ENCODE data around the gene NUDT3. TPM values are rescaled to one million over a fixed set of nuclear protein-coding genes. Genes with fewer than 3 reads are reported as not detected.

The NUDT3 gene
- total and polyA plus RNA-seq, 2 experiments from 2014 or later, result 8.1 to 11.5 TPM

DNA sequence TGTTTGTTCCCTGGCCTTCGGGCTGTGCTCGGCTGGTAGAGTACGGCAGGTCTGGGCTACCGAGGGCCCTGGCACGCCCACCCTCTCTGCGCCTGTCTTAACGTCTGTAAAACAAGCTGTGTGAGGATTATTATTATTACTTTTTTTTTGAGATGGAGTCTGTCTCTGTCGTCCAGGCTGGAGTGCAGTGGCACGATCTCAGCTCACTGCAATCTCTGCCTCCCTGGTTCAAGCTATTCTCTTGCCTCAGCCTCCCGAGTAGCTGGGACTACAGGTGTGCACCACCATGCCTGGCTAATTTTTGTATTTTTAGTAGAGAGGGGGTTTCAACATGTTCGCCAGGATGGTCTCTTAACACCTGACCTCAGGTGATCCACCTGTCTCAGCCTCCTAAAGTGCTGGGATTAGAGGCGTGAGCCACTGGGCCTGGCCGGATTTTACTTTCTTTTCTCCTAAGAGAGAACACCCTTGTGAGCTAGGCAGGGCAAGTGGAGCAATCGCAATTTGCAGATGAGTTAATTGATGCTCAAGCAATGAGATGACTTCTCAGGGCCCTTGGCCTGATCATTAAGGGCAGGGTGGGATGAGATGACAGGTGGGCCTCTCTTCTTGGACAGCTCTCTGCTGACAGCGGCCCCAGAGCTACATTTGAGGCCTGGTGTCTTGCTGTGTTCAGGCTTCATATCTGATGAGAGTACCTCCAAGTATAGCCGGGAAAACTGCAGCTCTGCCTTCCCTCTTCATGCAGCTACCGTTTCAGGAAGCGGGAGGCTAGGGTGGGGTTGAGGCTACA lies 142.8 kb downstream of the NUDT3 start:
- Histone ChIP-seq H3K4me3 (peak overlapping the region; percentile 83), H3K4me1 (ENCODE audit: insufficient read depth) (peaks cover 8% of the 10 kb centered on the region; the same call in 1 of the 2 replicates), H3F3A (ENCODE audit: insufficient read depth) (peaks cover 3% of the 10 kb centered on the region; the same call in 1 of the 2 replicates), H3K9me3 (ENCODE audit: low read depth) (no peaks in the 10 kb centered on the region), H4K20me1 (ENCODE audit: insufficient read depth) (no peaks in the 10 kb centered on the region), H2AFZ (peak overlapping the region; percentile 87), H3K4me2 (ENCODE audit: unreplicated experiment) (peak overlapping the region; percentile 75), H3K27me3 (replicated peaks; ENCODE audit: insufficient read depth) (no peaks in the 10 kb centered on the region), H3K79me2 (ENCODE audit: insufficient read depth) (peaks cover 19% of the 10 kb centered on the region), H3K9ac (peak overlapping the region; percentile 88), H3K9me2 (ENCODE audit: insufficient read depth) (no peaks in the 10 kb centered on the region), H3K36me3 (ENCODE audit: low read depth) (no peaks in the 10 kb centered on the region), H3K27ac (peak overlapping the region; percentile 62)
- no peak for DNase-seq
- TF ChIP-seq EZH2phosphoT487 (IDR thresholded peaks at IDR 0.05; ENCODE audit: insufficient read depth, low read depth) (no peak), EZH2 (IDR thresholded peaks at IDR 0.05; ENCODE audit: insufficient read depth, poor library complexity, severe bottlenecking) (no peak)
- whole genome bisulfite sequencing, 2 experiments (ENCODE audit: low coverage in 1 of 2, low lambda C conversion rate in 2 of 2, missing lambda C conversion rate in 2 of 2), result 39% methylated on average over 17 to 18 of the region's 18 CpGs
- in situ Hi-C loops (cut with MboI), result loop anchor here (10.0 kb wide), 2 partner anchors 135 to 165 kb away; no protein-coding TSS in a partner anchor

DNA sequence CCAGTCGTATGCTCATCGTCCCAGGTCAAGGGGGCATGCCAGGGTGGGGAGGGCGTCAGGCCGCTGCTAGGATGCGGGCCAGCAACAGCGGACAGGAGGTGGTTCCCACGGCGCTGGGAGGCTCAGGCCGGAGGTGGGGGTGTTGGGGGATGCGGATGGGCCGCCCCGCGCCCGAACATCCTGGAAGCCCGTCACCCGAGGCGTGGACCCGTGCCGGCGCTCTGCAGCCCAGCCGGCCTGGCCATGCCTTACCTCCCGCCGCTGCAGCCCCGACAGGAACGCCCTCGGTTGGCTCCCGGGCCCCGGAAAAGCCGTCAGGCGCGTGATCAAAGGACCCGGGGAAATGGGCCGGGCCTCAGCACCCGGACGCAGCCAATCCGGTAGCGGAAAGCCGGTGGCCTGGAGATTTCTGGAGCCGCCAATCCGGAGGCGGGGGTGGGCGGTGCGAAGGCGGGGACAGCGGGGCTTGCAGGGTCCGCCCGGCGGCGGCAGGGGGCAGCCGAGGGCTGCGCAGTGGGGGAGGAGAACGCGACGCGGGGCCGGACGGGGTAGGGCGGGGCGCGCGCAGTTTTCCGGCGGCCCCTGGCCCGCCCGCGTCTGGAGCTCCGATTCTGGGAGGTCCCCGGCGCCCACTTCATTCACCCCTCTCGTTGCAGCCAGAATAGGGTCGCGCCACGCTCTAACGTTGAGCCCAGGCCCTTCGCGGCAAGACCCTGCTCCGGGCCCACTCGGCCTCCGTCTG lies 143.6 kb downstream of the NUDT3 start, which contains the start of gene SMIM29:
TSS of gene SMIM29 (minus strand) at position 280 of the 742 bp plus-strand sequence. CDS start 1,215 bp downstream, outside the sequence.
- TF ChIP-seq EZH2phosphoT487 (IDR thresholded peaks at IDR 0.05; ENCODE audit: insufficient read depth, low read depth) (no peak), EZH2 (IDR thresholded peaks at IDR 0.05; ENCODE audit: insufficient read depth, poor library complexity, severe bottlenecking) (no peak)
- Histone ChIP-seq H3K27ac (peak within 1 kb of the TSS; percentile 65), H3K9me3 (ENCODE audit: low read depth) (no peaks in the 10 kb centered on the region), H3K4me2 (ENCODE audit: unreplicated experiment) (peak within 1 kb of the TSS; percentile 89), H3F3A (ENCODE audit: insufficient read depth) (peaks cover 3% of the 10 kb centered on the region; the same call in 1 of the 2 replicates), H3K36me3 (ENCODE audit: low read depth) (no peaks in the 10 kb centered on the region), H2AFZ (peak within 1 kb of the TSS; percentile 87), H3K79me2 (ENCODE audit: insufficient read depth) (peaks cover 19% of the 10 kb centered on the region), H3K9ac (peak within 1 kb of the TSS; percentile 88), H3K4me1 (ENCODE audit: insufficient read depth) (peaks cover 16% of the 10 kb centered on the region), H3K9me2 (ENCODE audit: insufficient read depth) (no peaks in the 10 kb centered on the region), H4K20me1 (ENCODE audit: insufficient read depth) (no peaks in the 10 kb centered on the region), H3K27me3 (replicated peaks; ENCODE audit: insufficient read depth) (no peaks in the 10 kb centered on the region), H3K4me3 (peak within 1 kb of the TSS; percentile 83)
- WGBS, 2 experiments (ENCODE audit: low coverage in 1 of 2, low lambda C conversion rate in 2 of 2, missing lambda C conversion rate in 2 of 2), result 1 to 2% methylated on average over 46 to 76 of the region's 79 CpGs
- DNase-seq, result peak; percentile 97
- in situ Hi-C loops (cut with MboI), result no loop called here

DNA sequence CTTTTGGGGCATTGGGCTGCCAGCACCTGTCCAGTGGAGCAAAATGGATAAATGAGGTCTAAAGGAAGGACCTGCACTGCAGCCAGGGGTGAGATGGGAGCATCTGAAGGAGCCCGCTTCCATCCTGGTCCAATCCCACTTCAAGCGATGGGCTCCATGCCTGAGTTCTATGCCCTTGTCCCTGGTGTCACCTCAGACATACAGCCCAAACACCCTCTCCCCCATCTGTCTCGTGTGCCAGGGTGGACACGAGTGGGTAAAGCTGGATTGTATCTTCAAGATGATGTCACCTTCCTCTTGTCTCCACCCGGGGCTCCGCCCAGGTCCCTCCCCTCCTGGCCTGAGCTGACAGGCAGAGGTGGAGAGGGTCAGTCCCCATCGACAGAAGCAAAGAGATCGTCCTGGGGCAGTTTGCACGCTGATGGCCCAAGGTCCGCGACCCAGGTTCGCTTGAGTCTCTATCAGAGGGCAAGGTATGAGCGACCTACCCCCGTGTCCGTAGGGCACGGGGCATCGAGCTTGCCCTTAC lies 144.2 kb downstream of the NUDT3 start:
- peak; percentile 72 for DNase-seq
- peak overlapping the region; percentile 65 for H3K27ac ChIP-seq
- H3K27me3 ChIP-seq (replicated peaks; ENCODE audit: insufficient read depth), result no peaks in the 10 kb centered on the region
- H3K36me3 ChIP-seq (ENCODE audit: low read depth), result no peaks in the 10 kb centered on the region
- H3K9me2 ChIP-seq (ENCODE audit: insufficient read depth), result no peaks in the 10 kb centered on the region
- WGBS, 2 experiments (ENCODE audit: low coverage in 1 of 2, low lambda C conversion rate in 2 of 2, missing lambda C conversion rate in 2 of 2), result 10% methylated on average over 17 of the region's 17 CpGs
- peaks cover 19% of the 10 kb centered on the region for H3K79me2 ChIP-seq (ENCODE audit: insufficient read depth)
- peaks cover 22% of the 10 kb centered on the region for H3K4me1 ChIP-seq (ENCODE audit: insufficient read depth)
- peak overlapping the region; percentile 89 for H3K4me2 ChIP-seq (ENCODE audit: unreplicated experiment)
- peak overlapping the region; percentile 81 for H2AFZ ChIP-seq
- TF ChIP-seq EZH2 (IDR thresholded peaks at IDR 0.05; ENCODE audit: insufficient read depth, poor library complexity, severe bottlenecking) (no peak), EZH2phosphoT487 (IDR thresholded peaks at IDR 0.05; ENCODE audit: insufficient read depth, low read depth) (no peak)
- peaks cover 9% of the 10 kb centered on the region for H3F3A ChIP-seq (ENCODE audit: insufficient read depth)
- H3K9ac ChIP-seq, result peak overlapping the region; percentile 88
- H3K4me3 ChIP-seq, result peak overlapping the region; percentile 83
- H4K20me1 ChIP-seq (ENCODE audit: insufficient read depth), result no peaks in the 10 kb centered on the region
- no peaks in the 10 kb centered on the region for H3K9me3 ChIP-seq (ENCODE audit: low read depth)
- in situ Hi-C loops (cut with MboI), result no loop called here
